ENCODE measurements around the gene USH1C.

Gene USH1C

GRCh38 chr11:17526326-17526725 lies 17.9 kb downstream of the USH1C start:
- DNase-seq (ENCODE audit: low read depth), result no peak

DNA sequence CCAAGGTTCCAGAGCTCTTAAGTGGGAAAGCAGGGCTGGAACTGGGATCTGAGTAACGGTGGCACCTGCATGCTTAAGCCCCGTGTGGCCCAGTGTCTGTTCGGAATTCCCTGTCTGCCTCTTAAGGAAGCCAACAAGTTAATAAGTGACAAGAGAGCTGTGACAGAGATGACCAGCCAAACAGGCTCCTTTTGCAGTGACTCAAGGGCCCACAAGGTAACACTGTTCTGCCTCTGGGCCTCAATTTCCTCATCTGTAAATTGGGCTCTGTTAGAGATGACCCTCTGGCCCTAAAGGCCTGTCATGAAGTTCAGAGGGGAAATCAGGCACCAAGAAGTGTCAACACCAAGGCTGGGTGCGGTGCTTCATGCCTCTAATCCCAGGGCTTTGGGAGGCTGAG lies 18.6 kb downstream of the USH1C start:
- DNase-seq (ENCODE audit: low read depth), result no peak

DNA sequence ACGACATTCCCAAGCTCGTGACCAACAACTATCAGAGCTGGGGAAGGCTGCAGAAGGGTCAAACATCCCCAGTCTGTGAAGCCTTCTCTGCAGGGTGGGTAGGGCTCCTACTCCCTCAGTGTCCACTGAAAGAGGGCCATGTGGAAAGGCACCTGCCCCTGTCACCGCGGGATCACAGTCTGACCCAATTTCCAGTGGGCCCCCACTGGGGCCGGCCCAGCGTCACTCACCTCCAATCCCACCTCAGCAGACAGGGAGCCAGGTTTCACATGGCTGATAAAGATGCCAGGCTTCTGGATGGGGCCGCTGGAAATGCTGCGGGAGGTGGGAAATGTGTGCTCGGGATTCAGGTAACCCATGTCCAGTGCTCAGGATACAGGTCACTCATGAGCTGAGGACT lies 20.0 kb downstream of the USH1C start:
- no peak for DNase-seq (ENCODE audit: low read depth)

DNA sequence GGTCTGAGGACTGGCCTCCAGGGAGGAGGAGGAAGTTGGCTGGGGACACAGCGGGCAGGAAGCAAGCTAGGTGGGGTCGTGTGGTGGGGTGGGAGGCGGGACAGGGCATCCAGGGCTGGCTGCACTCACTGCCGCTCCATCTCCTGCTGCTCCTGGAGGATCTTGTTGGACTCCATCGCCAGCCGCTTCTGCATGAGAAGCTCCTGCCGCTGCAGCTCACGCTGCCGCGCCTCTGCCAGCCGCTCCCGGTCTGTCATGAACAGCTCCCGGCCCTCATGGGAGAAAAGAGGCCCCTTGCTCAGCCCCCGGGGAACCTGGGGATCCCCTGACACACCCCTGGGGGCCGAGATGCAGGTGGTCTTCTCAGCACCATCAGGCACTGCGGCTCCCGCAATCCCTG lies 21.6 kb downstream of the USH1C start:
- DNase-seq (ENCODE audit: low read depth), result no peak

DNA sequence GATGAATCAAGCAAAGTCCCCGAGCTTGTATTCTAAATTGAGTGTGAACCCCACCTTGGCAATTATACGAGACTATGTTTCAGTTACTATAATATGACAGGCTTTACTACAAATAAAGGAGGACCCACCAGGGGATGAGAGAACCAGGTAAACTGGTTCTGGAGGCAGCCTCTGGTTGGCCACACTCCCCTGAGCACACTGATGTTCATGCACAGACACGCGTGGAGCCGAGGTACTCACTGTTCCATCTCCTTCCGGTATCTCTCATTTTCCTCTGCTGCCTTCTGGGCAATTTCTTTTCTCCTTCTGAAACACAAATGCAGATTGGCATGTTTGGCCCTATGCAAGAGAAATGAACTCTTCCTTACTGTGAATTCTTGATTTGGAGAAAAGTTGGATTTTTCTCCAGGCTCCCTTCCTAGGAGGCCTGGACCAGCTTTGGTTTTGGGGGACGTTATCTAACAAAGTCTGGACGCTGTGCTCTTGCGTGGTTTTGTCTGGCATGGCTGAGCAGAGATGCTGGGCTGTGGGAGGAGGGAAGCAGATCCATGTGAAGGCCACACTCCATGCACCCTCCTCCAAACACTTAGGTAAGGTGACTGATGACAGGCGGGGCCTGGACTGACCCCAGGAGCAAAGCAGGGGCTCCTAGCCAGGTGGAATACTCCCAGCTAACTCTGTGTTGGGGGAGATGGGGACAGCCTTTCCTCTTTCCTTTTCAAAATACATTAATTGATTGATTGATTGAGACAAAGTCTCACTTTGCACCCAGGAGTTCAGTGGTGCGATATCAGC lies 22.9 kb downstream of the USH1C start:
- DNase-seq (ENCODE audit: low read depth), result no peak

DNA sequence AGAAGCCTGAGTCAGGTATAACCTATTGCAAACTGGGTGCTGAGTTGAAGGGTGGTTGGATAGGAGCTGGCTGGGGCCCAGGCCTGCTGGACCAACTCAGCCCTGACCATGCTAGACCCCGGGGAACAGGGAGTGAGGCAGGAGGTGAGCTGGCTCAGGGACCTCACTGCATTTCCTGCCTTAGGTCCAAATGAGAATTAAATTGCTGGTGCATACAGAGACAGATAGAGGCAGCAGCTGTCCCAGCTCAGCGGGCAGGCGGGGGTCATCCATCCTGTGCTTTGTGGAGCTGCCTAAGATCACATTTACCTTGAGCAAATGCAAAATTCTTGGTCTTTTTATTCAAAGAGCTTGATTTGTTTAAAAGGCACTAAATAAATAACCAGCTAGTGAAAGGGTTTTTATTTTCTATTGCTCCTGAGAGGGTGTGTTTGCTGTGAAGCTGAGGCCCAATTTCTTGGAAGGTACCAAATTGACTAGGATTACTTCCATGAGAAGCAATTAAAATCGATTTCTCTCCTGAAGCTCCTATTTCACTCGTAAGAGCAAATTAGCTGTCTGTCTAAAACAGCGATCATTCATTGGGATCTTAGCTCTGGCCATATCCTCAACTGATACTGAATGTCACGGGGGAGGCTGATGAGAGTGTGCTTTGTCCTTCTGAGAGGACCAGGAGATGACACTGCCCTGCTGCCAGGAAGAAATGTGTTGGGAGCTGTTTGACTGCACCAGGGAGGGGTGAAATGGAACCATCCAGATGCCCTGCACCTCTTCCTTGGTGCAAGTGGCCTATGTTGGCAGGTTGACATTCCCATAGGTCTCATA lies 24.9 kb downstream of the USH1C start:
- no peak for DNase-seq (ENCODE audit: low read depth)

DNA sequence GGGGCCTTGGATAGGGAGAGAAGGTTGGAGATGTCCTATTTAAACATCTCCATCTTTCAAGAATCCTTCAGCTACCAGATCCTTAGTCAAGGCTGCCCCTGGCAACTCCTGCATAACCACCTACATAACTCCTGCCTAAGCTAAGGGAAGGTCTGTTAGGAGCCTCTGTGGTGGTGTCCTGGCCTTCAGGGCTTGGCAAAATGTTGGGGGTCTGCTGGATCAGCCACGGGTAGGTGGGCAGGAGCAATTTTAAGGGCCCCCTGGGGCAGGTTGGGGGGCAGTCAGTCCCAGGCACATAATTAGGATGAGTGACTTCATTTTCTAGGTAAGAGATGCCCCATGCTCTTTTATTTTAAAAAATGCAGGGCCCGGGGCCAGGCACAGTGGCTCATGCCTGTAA lies 25.9 kb downstream of the USH1C start:
- no peak for DNase-seq (ENCODE audit: low read depth)

GRCh38 chr11:17517186-17517585 lies 27.0 kb downstream of the USH1C start:
- DNase-seq (ENCODE audit: low read depth), result no peak

GRCh38 chr11:17516551-17517150 lies 27.6 kb downstream of the USH1C start:
- no peak for DNase-seq (ENCODE audit: low read depth)

GRCh38 chr11:17515443-17516176 lies 28.6 kb downstream of the USH1C start:
- no peak for DNase-seq (ENCODE audit: low read depth)

DNA sequence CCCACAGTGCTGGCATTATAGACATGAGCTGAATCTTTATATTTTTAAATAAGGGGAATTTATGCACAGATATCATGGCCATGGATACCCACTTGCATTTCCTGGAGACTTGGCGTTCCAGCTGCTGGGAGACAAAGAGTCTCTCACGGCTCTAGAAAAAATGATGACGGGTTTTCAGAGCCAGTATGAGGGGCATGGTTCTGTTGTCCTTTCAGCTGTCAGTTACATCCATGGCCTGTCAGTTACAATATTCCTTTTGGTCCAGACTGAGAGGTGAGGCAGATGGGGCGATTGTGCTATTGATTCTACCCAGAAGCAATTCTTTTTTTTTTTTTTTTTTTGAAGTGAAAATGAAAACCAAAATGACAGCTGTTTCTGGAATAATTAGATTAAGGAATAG lies 29.7 kb downstream of the USH1C start:
- no peak for DNase-seq (ENCODE audit: low read depth)

- no peak for DNase-seq (ENCODE audit: low read depth)
Measured at GRCh38 chr11:17513853-17514252, 30.4 kb downstream of the USH1C start.

GRCh38 chr11:17512101-17512500 lies 32.1 kb downstream of the USH1C start:
- DNase-seq (ENCODE audit: low read depth), result no peak

GRCh38 chr11:17511571-17511970 lies 32.6 kb downstream of the USH1C start:
- no peak for DNase-seq (ENCODE audit: low read depth)

- no peak for DNase-seq (ENCODE audit: low read depth)
Measured at GRCh38 chr11:17510507-17511206, 33.6 kb downstream of the USH1C start.

DNA sequence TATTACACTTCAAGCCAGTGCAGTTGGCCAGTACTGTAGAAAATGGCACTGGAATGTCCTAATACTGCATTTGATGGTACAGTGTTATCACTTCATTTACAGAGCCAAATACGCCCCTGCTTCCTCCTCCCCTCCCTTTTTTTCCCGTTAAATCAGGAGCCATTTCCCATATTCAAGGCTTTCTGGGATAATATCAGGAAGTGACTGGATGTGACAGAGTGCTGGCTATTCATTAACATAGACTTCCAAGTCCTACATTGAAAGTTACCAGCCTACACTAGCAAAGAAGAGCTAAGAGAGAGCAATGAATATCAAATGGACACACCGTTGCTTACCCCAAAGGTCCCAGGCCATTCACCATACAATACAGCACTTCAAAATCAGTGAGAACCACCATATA lies 35.4 kb downstream of the USH1C start:
- no peak for DNase-seq (ENCODE audit: low read depth)

DNA sequence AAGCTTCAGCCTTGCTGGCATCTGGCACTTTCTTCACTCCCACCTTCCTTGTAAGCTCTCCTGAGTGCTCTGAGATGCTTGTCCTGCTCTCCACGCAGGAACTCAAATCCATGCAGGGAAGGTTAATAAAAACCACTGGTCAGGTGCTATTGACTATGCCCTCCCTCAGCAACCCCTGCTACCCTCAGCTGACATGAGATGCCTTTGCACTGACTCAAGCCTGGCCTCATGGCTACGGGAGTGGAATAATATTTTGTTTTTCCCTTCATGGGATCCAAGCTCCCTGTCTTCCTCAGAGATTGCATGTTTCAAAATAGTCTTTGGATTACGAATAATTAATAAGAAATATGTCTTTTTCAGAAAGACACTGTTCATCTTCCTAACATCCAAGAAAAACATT lies 35.9 kb downstream of the USH1C start:
- DNase-seq (ENCODE audit: low read depth), result no peak

DNA sequence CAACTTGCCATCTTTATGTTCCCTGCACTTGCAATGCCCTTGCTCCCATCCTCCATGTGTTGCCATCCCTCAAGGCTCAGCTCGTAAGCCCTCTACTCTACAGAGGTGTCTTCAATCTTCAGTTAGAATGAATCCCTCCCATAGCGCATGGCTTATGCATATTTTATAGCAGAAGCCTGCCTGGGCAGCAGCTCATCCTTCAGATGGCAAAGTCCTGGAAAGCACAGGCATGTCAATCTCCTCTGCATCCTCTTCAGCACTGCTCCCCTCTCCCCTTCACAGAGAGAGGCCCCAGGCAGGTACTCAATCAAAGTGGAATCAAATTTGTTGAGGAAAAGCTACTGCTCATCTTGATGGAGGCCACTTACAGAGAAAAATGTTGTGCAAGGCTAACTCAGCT lies 36.4 kb downstream of the USH1C start:
- DNase-seq (ENCODE audit: low read depth), result no peak

DNA sequence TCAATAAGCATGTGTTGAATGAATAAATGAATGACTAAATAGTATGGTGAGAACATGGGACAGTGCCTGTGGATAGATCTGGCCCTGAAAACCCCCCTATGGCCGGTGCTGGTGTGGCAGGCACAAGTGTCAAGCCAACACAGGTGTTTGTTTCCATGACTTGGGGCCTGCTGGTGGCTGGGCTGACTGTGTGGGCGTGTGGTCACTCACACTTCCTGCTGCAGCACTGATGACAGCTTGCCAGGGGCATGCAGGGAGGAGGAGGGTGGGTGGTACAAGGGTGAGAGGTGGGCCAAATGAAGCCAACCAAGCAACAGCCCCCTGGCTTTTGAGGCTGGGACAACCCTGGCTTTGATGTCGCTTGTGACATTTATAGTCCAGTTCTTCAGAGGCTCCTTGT lies 37.3 kb downstream of the USH1C start:
- DNase-seq (ENCODE audit: low read depth), result no peak

DNA sequence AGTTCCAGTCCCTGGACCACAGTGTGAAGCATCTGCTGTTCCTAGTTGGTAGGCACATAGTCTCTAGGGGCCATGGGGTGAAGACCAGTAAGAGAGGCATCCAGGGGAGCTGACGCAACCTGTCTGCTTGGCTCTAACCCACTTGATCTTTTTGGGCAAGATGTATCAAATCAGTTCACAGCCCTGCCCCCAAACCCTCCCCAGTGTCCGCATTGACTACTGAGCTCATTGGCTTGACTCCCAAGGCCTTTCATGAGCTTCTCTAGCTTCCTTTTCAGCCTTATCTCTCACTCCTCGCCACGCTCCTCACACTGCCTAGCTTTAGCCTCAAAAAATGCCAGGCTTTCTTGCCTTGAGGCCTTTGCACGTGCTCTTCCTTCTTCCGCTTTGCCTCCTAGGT lies 37.9 kb downstream of the USH1C start:
- no peak for DNase-seq (ENCODE audit: low read depth)

DNA sequence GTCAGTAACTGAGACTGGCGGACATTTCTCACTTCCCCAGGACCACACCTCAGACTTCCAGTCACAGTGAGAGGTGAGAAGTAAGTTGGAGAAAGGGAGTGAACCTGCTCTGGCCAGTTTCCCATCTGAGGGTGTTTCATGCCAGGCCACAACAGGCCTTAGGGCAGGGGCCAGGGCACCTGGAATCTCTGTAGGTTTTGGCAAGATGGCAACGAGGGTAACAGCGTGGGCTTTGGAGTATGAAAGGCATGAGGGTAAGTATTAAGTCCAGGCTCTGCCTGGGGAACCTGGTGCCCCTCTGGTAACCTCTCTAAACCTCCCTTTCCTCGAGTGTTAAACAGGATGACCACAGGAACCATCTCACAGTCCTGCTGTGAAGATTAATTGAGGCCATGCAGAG lies 39.1 kb downstream of the USH1C start:
- DNase-seq (ENCODE audit: low read depth), result no peak
